Left ventricle myocardium inferior (tissue), 1 donor: Measurements from ENCODE around the gene ABHD14A. TPM values are rescaled to one million over a fixed set of nuclear protein-coding genes. Genes with fewer than 3 reads are reported as not detected.

Experiments used
- DNase-seq: peaks from one replicate; pipeline ENCODE4 v3.0.0-alpha.2; 2020
- H3K27ac ChIP-seq: fragments of 200-600 bp; replicated peaks from 2 replicates; pipeline ENCODE4 v1.8.0; 2021
- H3K27me3 ChIP-seq: fragments of 200-600 bp; 2 replicates; pipeline ENCODE4 v1.8.0; 2021; ENCODE audit warnings: low read depth
- H3K36me3 ChIP-seq: fragments of 200-600 bp; 2 replicates; pipeline ENCODE4 v1.8.0; 2021
- H3K4me1 ChIP-seq: fragments of 200-600 bp; 2 replicates; pipeline ENCODE4 v1.8.0; 2021
- H3K4me3 ChIP-seq: fragments of 200-600 bp; 2 replicates; pipeline ENCODE4 v1.8.0; 2021; ENCODE audit warnings: mild to moderate bottlenecking, moderate library complexity
- H3K9me3 ChIP-seq: fragments of 200-600 bp; replicated peaks from 2 replicates; pipeline ENCODE4 v1.8.0; 2021
- CTCF ChIP-seq: fragments of 200-600 bp; IDR thresholded peaks from 2 replicates; pipeline ENCODE4 v1.8.0; 2021; ENCODE audit warnings: antibody characterized with exemption, mild to moderate bottlenecking, borderline replicate concordance
- intact Hi-C: fragments of 100-400 bp; cut with micrococcal nuclease; formaldehyde crosslinking; loops from one replicate; pipeline ENCODE4 v1.11.0; 2022
- total RNA-seq: library from RNA; stranded (reverse); fragmentation: NEBNext Ultra II Directional; extraction: Animal tissue kit (Norgen Biotek cat#: 25700); gene quantifications from one replicate; pipeline ENCODE4 v1.2.1, GENCODE V29; 2021
- donor health status: DM: no; HTN: yes; CAD: no; lungs with severe emphysema.

ABHD14A gene
- total RNA-seq, 1 donor from 2014 or later: 25.8 TPM

- no peak overlapping the region for H3K4me3 ChIP-seq
- no peak overlapping the region for H3K27ac ChIP-seq
- no peaks in the 10 kb centered on the region for H3K27me3 ChIP-seq
- no peak for TF ChIP-seq CTCF
- intact Hi-C loops: no loop called here
- DNase-seq: no peak
- H3K9me3 ChIP-seq: no peaks in the 10 kb centered on the region
- H3K4me1 ChIP-seq: peaks cover 36% of the 10 kb centered on the region
- peaks cover 54% of the 10 kb centered on the region for H3K36me3 ChIP-seq
Measured at GRCh38 chr3:51938780-51939425, 36.0 kb upstream of the ABHD14A start.

GRCh38 chr3:51940648-51941462 is 34.0 kb upstream of the ABHD14A start:
- intact Hi-C loops: no loop called here
- peak overlapping the region; percentile 74 for H3K27ac ChIP-seq

GRCh38 chr3:51941463-51941797 is 33.4 kb upstream of the ABHD14A start:
- intact Hi-C loops: no loop called here

More at GRCh38 chr3:51940648-51941462, 34.0 kb upstream of the ABHD14A start:
- no peak for TF ChIP-seq CTCF
- peak overlapping the region; percentile 82 for H3K4me3 ChIP-seq
- DNase-seq: no peak
- H3K36me3 ChIP-seq: peaks cover 51% of the 10 kb centered on the region
- H3K27me3 ChIP-seq: no peaks in the 10 kb centered on the region
- H3K9me3 ChIP-seq: no peaks in the 10 kb centered on the region
- H3K4me1 ChIP-seq: peaks cover 36% of the 10 kb centered on the region

GRCh38 chr3:51941798-51942602 is 32.9 kb upstream of the ABHD14A start, which contains the start of the genes PARP3 and RRP9:
TSS of gene PARP3 (plus strand) at chr3:51942363. CDS start at chr3:51943356, 993 bp downstream.
TSS of gene RRP9 (minus strand) at chr3:51941904. CDS start at chr3:51941867, 37 bp downstream.
- intact Hi-C loops: no loop called here
- peaks cover 44% of the 10 kb centered on the region for H3K36me3 ChIP-seq
- peak; percentile 100 for TF ChIP-seq CTCF

More at GRCh38 chr3:51941463-51941797, 33.4 kb upstream of the ABHD14A start:
- TF ChIP-seq CTCF: no peak
- H3K4me3 ChIP-seq: peak overlapping the region; percentile 82
- peak overlapping the region; percentile 74 for H3K27ac ChIP-seq
- peaks cover 36% of the 10 kb centered on the region for H3K4me1 ChIP-seq
- H3K9me3 ChIP-seq: no peaks in the 10 kb centered on the region
- no peaks in the 10 kb centered on the region for H3K27me3 ChIP-seq
- DNase-seq: no peak
- peaks cover 49% of the 10 kb centered on the region for H3K36me3 ChIP-seq

More at GRCh38 chr3:51941798-51942602, 32.9 kb upstream of the ABHD14A start, which contains the start of the genes PARP3 and RRP9:
- H3K9me3 ChIP-seq: no peaks in the 10 kb centered on the region
- peak within 1 kb of the TSS; percentile 98 for H3K27ac ChIP-seq
- peaks cover 36% of the 10 kb centered on the region for H3K4me1 ChIP-seq
- no peaks in the 10 kb centered on the region for H3K27me3 ChIP-seq
- H3K4me3 ChIP-seq: peak within 1 kb of the TSS; percentile 82
- peak; percentile 100 for DNase-seq
